Measurements from ENCODE around the gene GDF10. TPM values are rescaled to one million over a fixed set of nuclear protein-coding genes. Genes with fewer than 3 reads are reported as not detected.

GDF10 gene
- total and polyA plus RNA-seq, 2 donors (not counting 1 experiment from before 2014, with no cell fraction given), result not detected

- no peaks in the 10 kb centered on the region for H3K9me3 ChIP-seq (ENCODE audit: control extremely low read depth in 1 of 3, control insufficient read depth in 2 of 3, insufficient read depth in 1 of 3, low read length in 2 of 3)
- no peak for TF ChIP-seq EZH2 (IDR thresholded peaks at IDR 0.05; ENCODE audit: borderline replicate concordance, insufficient read depth, low read depth, low read length, poor library complexity, severe bottlenecking)
- TF ChIP-seq, protein P1, sequence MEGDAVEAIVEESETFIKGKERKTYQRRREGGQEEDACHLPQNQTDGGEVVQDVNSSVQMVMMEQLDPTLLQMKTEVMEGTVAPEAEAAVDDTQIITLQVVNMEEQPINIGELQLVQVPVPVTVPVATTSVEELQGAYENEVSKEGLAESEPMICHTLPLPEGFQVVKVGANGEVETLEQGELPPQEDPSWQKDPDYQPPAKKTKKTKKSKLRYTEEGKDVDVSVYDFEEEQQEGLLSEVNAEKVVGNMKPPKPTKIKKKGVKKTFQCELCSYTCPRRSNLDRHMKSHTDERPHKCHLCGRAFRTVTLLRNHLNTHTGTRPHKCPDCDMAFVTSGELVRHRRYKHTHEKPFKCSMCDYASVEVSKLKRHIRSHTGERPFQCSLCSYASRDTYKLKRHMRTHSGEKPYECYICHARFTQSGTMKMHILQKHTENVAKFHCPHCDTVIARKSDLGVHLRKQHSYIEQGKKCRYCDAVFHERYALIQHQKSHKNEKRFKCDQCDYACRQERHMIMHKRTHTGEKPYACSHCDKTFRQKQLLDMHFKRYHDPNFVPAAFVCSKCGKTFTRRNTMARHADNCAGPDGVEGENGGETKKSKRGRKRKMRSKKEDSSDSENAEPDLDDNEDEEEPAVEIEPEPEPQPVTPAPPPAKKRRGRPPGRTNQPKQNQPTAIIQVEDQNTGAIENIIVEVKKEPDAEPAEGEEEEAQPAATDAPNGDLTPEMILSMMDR (IDR thresholded peaks at IDR 0.05), result no peak
- WGBS (ENCODE audit: insufficient coverage), result 93% methylated on average over 32 of the region's 35 CpGs
- H3K36me3 ChIP-seq (replicated peaks in 1 of 2; ENCODE audit: control extremely low read depth in 1 of 2, control insufficient read depth in 1 of 2, extremely low read depth in 1 of 2, insufficient read depth in 2 of 2, low read length in 1 of 2), result no peaks in the 10 kb centered on the region
- H3K4me1 Mint-ChIP-seq, result no peaks in the 10 kb centered on the region
- no peaks in the 10 kb centered on the region for H3K27me3 ChIP-seq (replicated peaks in 1 of 4; ENCODE audit: control extremely low read depth in 1 of 4, control insufficient read depth in 3 of 4, insufficient read depth in 4 of 4, low read length in 3 of 4)
- H3K9ac ChIP-seq (ENCODE audit: low read length), result no peak within 1 kb of the TSS
- H3K27ac Mint-ChIP-seq, result no peak within 1 kb of the TSS
- H3K4me2 ChIP-seq (replicated peaks; ENCODE audit: low read depth, low read length, poor library complexity, severe bottlenecking), result no peak within 1 kb of the TSS
- H3K4me3 Mint-ChIP-seq, result no peak within 1 kb of the TSS
- no peak within 1 kb of the TSS for H2AFZ ChIP-seq (ENCODE audit: insufficient read depth, low read depth, low read length, poor library complexity, severe bottlenecking)
- H3K4me1 ChIP-seq (ENCODE audit: control insufficient read depth in 2 of 2, insufficient read depth in 2 of 2, low read length in 2 of 2), result no peaks in the 10 kb centered on the region
- H4K20me1 ChIP-seq (ENCODE audit: control insufficient read depth, insufficient read depth, low read length, poor library complexity, severe bottlenecking), result no peaks in the 10 kb centered on the region
- peaks cover 8% of the 10 kb centered on the region for H3K27me3 Mint-ChIP-seq
- H3K9me3 Mint-ChIP-seq (ENCODE audit: insufficient read depth), result no peaks in the 10 kb centered on the region
- DNase-seq (no peak), ATAC-seq (ENCODE audit: low read depth) (no peak)
- POLR2A ChIA-PET, result no interaction called here
- intact Hi-C loops (cut with micrococcal nuclease), result no loop called here
- no peak within 1 kb of the TSS for H3K4me3 ChIP-seq (ENCODE audit: control extremely low read depth in 1 of 5, extremely low read depth in 1 of 5, insufficient read depth in 1 of 5, low read depth in 2 of 5, low read length in 4 of 5)
- CTCF ChIA-PET, result interaction anchor here (0.8 to 1.2 kb wide), 2 partner anchors 11 to 298 kb away, joined by 4 read pairs; no protein-coding TSS in a partner anchor
- H3K79me2 ChIP-seq (ENCODE audit: control insufficient read depth, insufficient read depth, low read length), result no peaks in the 10 kb centered on the region
- H3K27ac ChIP-seq (ENCODE audit: low read length in 2 of 2), result no peak within 1 kb of the TSS
Measured at GRCh38 chr10:47322300-47323061, 22.5 kb downstream of the GDF10 start, which contains the start of gene GDF2. Gene GDF2 (plus strand): TSS chr10:47322454. CDS start chr10:47322669, 215 bp downstream.

DNA sequence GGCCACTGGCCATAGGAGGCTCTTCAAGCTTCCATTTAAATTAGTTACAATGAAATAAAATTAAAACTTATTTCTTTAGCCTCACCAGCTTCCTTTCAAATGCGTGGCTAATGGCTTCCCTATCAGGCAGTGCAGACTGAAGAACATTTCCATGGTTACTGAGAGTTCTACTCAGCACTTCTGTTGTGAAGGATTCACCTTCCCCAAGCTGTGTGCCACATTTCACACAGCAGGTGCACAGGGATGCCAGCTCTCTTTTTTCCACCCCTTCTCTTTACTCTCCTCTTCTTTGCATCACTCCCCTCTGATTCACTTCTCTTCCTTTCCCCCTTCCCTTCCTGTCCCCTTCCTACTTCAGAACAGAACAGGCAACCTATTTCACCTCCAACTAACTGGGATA, 23.1 kb downstream of the GDF10 start:
- WGBS (ENCODE audit: insufficient coverage), result no CpG with 5 or more reads among the region's 1 CpG
- Histone ChIP-seq H3K79me2 (ENCODE audit: control insufficient read depth, insufficient read depth, low read length) (no peaks in the 10 kb centered on the region), H3K4me1 (ENCODE audit: control insufficient read depth in 2 of 2, insufficient read depth in 2 of 2, low read length in 2 of 2) (no peaks in the 10 kb centered on the region), H3K27ac (ENCODE audit: low read length in 2 of 2) (no peak overlapping the region), H3K4me2 (replicated peaks; ENCODE audit: low read depth, low read length, poor library complexity, severe bottlenecking) (no peak overlapping the region), H3K36me3 (replicated peaks in 1 of 2; ENCODE audit: control extremely low read depth in 1 of 2, control insufficient read depth in 1 of 2, extremely low read depth in 1 of 2, insufficient read depth in 2 of 2, low read length in 1 of 2) (no peaks in the 10 kb centered on the region), H3K27me3 (replicated peaks in 1 of 4; ENCODE audit: control extremely low read depth in 1 of 4, control insufficient read depth in 3 of 4, insufficient read depth in 4 of 4, low read length in 3 of 4) (no peaks in the 10 kb centered on the region), H3K4me3 (ENCODE audit: control extremely low read depth in 1 of 5, extremely low read depth in 1 of 5, insufficient read depth in 1 of 5, low read depth in 2 of 5, low read length in 4 of 5) (no peak overlapping the region), H2AFZ (ENCODE audit: insufficient read depth, low read depth, low read length, poor library complexity, severe bottlenecking) (no peak overlapping the region), H4K20me1 (ENCODE audit: control insufficient read depth, insufficient read depth, low read length, poor library complexity, severe bottlenecking) (no peaks in the 10 kb centered on the region), H3K9ac (ENCODE audit: low read length) (no peak overlapping the region), H3K9me3 (ENCODE audit: control extremely low read depth in 1 of 3, control insufficient read depth in 2 of 3, insufficient read depth in 1 of 3, low read length in 2 of 3) (peaks cover 0 to 2% (median 0%) of the 10 kb centered on the region in 3 donors)
- DNase-seq (no peak), ATAC-seq (ENCODE audit: low read depth) (no peak)
- intact Hi-C loops (cut with micrococcal nuclease), result no loop called here
- Mint-ChIP-seq H3K4me1 (no peaks in the 10 kb centered on the region), H3K4me3 (no peak overlapping the region), H3K9me3 (ENCODE audit: insufficient read depth) (no peaks in the 10 kb centered on the region), H3K27ac (no peak overlapping the region), H3K27me3 (peaks cover 8% of the 10 kb centered on the region)
- ChIA-PET POLR2A (no interaction called here), CTCF (interaction anchor here (0.8 to 1.2 kb wide), 2 partner anchors 11 to 299 kb away, joined by 4 read pairs; no protein-coding TSS in a partner anchor)
- TF ChIP-seq, protein P1 (IDR thresholded peaks at IDR 0.05), result no peak
- no peak for TF ChIP-seq EZH2 (IDR thresholded peaks at IDR 0.05; ENCODE audit: borderline replicate concordance, insufficient read depth, low read depth, low read length, poor library complexity, severe bottlenecking)
